Mesenteric fat pad (tissue), 1 donor: ENCODE results near the gene SCARB1. TPM values are rescaled to one million over a fixed set of nuclear protein-coding genes. Genes with fewer than 3 reads are reported as not detected.

Source experiments
- DNase-seq: peaks from one replicate; pipeline ENCODE4 v3.0.0-alpha.2; 2020; ENCODE audit warnings: low spot score
- total RNA-seq: library from RNA; stranded (reverse); fragmentation: NEBNext Ultra II Directional; extraction: Animal tissue kit (Norgen Biotek cat#: 25700); gene quantifications from one replicate; pipeline ENCODE4 v1.2.1, GENCODE V29; 2021
- donor health status: DM: yes; HTN: yes; CAD: no.

The SCARB1 gene
- total RNA-seq, 1 donor from 2014 or later: 135 TPM

DNA sequence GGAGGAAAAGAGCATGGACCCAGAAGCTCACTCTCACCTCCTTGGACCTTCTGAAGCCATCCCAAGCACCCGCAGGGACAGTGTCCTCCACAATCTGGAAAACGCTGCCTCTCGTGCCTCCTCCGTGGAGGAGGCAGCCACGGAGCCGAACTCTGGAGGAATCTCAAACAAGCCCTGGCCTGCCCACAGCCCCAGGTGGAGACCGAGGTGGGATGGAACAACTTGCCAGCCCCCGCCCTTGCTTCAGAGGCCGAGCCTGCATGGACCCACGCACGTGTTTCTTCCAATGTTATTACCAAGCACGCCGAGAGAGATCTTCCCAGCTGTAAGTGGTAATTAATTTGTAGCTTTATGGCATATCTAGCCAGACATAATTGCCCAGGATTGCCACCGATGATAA, 61.3 kb downstream of the SCARB1 start:
- no peak for DNase-seq

DNA sequence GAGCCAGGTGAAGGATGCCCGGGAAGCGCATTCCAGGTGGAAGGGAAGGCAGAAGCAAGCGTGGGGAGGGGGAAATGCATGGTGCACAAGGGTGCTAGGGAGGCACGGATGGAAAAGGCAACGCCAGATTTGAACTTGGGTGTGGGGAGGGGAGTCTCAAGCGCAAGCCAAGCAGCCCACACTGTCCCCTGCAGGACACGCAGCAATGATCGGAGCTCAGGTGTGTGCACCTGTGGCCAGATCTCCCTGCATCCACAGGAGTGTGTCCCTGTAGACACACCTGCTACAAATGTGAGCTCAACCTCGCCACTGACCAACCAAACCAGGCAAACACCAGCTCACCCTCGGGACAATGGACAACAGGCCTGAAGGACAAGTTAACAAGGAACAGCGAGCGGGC, 63.2 kb downstream of the SCARB1 start:
- DNase-seq: no peak

DNA sequence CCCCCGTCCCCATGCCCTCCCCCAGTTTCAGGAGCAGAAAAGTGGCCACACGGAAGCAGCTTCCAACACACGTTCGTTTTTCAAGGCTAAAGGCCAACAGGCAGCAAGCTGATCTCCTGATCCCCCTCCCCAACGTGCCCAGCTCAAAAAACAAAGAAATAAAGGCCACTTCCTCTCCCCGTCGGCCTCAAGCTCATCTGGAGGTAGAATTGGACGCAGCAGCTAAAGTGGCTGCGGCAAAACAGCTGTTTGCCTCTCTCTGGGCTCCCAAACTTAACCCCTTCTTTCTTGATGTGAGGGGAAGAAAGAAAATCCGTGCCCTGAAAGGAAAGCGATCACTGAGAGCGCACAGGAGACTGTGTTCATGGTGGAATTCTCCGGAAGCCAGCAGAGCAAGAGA, 66.3 kb downstream of the SCARB1 start:
- no peak for DNase-seq

DNA sequence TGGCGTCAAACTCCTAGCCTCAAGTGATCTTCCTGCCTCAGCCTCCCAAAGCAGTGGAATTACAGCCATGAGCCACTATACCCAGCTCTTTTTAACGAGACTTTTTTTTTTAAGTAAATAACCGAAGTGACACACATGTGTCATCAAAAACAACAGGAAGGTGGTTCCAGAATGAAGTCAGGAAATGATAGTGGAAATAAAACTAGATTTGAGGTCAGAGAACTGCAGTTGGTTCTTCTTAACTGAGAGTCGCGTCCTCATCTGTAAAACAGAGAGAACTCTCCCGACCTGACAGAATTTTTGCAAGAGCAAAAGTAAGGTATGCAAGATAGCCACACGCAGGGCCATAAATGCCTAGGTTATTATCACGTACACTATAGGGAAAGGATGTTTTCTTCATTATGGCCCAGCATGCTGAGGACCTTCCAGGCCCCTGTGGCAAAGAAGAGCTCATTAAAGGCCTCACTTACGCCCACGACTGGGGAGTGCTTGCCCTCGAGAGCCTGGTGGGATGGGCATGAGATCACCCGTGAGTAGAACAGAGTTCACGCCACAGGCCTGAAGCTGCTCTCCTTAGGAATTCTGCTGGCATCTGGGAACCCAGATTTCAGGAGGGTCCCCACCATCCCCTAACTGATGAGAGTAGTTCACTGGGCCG, 67.2 kb downstream of the SCARB1 start:
- no peak for DNase-seq

DNA sequence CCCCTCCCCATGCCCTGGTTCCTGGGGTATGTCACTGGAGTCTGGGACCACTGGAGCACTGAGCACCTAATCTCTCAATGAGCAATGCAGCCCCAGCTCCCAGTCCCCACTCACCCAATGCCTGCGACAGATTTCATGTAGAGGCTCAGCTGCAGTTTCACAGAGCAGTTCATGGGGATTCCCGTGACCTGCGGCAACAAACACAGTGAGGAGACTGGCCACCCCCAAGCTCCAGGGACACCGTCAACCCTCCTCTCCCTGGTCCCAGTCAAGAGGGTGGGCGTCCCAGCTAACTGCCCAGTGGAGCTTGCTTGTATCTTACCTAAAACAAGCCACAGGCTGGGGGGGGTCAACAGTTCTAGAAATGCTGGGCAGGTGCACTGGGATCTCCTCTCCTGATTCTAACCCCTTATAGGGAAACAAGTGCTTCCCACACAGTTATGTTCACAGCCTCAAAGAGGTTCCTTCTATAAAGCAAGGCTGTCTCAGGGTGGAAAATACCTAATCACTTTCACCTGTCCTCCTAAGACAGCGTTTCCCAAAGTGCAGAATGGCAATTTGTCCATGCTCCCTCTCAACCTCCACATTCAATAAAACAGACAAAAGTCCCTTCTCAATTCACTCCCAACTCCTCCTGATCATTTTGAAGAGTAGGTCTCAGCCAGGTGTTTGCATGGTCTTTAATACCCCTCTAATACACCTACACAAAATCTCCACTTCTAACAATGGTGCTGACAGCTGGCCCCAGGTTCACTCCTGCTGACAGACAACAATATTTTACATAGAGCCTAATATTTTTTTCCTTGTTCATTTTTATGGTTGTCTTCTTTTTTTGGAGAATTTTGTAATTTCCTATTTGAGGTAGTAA, 68.3 kb downstream of the SCARB1 start:
- no peak for DNase-seq

DNA sequence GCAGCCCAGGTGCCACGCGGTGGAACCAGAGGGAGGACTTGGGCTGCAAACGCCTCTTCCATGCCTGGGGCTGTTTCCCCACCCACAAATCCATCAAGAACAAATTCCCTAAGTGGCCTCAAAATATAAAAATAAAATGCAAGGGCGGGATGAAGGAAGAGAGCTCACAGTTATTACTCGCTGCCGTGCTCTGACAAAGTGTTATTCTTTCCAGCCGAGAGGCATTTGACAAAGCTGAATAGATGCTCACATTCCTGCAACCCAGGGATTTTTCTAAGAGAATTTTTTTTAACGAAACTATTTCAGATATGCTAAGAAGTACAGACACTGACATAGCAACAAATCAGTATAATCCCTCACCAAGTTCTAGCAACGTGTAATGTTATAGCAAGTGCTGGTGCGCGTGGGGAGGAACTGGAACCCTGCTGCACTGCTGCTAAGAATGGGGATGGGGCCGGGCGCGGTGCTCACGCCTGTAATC, 70.7 kb downstream of the SCARB1 start:
- no peak for DNase-seq

DNA sequence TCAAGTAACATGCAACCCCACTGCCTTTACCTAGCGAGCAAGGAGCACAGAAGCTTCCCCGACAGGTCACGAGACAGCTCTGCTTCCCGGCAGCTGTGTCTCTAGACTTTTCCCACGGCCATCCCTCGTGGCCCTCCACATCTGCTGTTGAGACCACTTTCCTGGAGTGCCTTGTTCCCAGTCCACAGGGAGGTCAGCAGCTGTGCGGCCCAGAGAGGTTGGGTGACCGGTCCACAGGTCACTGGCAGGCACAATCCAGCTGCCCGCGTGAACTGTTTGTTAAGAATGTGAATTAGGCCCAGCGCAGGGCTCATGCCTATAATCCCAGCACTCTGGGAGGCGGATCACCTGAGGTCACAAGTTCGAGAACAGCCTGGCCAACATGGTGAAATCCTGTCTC, 71.5 kb downstream of the SCARB1 start:
- no peak for DNase-seq

DNA sequence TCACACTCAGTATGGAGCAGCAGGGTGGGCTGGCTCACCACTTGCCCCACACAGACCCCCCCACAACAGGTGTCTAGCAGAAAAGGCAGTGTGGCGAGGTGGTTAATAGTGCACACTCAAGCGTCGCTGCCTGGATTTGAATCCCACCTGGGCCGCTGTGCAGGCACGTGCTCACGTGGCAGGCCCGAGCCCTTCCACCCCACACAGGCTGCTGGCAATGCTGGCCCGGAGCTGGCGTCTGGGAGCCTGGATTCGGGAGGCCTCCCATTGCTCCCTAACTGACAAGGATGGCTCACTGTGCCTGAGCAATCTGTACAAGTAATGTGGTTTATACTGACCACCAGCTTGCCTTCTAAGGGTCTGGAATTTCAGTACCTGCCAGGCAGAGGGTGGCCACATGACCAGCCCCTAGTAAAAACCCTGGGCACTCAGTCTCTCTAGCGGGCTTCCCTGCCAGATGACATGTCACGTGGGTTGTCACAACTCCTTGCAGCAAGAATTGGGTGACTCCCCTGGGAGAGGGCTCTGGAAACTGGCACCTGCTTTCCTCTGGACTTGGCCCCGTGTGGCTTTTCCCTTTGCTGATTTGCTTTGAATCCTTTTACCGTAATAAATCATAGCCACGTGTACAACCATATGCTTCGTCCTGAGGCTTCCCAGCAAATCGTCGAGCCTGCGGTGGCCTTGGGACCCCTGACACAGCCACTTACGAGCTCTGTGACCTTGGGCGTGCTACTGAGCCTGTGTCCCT, 72.8 kb downstream of the SCARB1 start:
- DNase-seq: no peak

DNA sequence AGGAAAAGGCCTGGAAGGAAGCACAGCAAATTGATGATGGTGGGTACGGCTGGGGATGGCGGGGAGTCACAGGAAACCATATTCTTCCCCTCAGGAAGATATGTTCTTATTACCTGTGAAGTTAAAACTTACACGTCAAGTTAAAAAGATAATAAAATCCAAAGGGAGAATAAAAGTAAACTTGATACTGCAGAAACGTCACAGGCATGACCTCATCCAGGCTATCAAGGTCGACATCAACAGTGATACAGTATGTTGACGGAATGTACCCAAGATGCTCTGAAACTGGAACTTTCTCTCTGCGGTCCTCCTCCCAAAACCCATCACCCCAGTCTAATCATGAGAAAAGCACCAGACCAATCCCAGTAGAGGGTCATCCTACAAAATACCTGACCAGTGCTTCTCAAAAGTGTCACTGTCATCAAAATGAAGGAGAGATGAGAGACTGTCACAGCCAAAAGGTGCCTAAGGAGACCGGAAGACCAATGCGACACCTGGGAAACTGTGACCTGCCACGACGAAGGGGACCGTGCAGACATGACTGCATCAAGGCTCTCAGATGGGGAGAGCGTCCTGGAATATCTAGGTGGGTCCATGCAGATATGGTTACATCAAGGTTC, 74.6 kb downstream of the SCARB1 start:
- DNase-seq: no peak

DNA sequence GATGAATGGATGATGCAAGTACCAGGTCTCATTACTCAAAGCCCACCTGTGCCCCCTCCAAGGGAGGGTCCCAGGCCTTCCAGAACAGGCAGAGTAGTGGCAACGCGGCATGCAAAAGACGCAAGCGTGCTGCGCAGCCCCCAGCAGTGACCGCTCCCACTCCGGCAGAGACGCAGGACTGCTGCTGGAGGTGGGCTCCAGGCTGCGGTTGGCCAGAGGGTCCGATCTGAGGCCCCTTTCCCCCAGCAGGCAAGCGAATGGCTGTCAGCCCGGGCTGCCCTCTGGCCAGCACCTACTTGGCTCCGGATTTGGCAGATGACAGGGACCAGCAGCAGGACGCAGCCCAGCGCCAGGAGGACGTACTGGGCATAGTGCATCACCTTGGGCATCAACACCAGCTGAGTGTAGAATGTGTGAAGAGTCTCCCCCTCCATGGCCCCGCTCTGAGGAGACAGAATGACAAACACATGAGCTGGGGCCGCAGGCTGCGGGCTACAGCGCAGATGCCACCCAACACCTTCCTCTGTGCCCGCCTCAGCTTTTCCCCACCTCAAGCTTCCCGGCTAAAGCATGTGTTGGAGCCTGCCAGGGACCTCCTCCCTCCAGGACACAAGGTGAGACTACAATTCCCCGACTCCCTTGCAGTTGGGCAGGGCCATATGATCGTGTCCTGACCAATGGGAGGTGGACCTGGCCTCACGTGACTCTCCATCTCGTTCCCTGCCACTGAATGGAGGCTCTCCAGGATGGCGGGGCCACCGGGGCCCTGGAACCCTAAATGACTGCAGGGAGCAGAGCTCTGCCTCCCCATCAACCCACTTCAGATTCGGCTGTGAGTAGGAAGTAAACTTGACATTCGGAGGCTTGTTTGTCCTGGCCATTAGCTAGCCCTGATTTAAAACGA, 77.4 kb downstream of the SCARB1 start:
- no peak for DNase-seq

DNA sequence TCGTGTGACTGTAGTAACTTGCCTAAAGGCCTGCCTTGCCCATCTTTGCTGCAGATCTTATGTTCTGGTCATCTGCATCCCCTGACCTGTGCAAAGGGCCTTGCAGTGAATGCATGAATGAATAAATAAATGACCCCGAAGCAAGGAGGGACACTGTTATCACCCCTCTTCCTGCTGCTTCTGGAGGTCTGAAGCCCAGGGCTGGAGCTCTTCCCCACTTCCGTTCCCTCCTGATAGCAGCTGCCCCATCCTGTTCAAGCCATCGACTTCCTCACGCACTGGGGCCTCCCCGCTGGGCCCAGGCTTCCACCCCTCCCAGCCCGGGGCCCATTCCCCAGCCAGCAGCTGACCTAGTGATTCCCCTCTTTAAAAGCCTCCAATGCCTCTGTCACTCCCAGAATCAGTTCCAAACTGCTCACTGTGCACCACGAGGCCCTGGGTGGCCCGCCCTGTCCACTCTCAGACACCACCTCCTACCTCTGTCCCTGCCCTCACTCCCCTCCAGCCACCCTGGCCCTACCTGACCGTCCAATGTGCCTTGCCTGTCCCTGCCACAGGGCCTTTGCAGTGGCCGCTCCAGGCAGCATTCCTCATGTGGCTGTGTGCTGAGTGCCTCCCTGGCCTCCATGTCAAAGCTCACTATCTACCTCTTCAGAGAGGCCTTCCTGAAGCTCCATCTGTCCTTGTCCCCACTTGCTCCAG, 78.6 kb downstream of the SCARB1 start:
- no peak for DNase-seq

DNA sequence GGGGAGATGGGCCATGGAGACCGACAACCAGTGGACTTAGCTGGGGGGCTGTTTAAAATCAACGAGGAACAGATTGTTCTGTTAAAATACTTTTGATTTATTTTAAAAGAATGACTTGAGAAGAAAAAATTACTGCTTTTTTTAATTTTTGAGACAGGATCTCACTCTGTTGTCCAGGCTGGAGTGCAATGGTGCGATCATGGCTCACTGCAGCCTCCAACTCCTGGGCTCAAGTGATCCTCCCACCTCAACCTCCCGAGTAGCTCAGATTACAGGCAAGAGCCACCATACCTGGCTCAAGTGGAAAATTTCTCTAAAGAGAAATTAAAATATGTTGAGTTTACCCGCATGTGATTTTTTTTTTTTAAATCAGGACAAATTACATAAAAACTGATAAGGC, 80.6 kb downstream of the SCARB1 start:
- DNase-seq: no peak

DNA sequence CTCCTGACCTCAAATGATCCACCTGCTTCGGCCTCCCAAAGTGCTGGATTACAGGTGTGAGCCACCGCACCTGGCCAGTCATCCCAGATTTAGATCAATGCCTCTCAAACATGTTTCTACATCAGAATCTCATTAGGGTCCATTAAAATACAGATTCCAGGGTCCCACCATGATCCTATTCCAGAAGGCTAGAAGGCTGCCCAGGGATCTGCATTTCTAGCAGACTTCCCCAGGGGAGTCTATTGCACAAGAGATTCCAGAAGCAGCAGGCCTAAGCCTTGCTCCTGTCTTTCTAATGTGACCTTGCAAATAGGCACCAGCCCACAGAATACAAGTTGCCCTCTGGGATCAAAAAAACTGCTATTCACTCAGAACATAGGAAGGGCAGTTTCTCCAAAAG, 81.5 kb downstream of the SCARB1 start:
- DNase-seq: no peak

DNA sequence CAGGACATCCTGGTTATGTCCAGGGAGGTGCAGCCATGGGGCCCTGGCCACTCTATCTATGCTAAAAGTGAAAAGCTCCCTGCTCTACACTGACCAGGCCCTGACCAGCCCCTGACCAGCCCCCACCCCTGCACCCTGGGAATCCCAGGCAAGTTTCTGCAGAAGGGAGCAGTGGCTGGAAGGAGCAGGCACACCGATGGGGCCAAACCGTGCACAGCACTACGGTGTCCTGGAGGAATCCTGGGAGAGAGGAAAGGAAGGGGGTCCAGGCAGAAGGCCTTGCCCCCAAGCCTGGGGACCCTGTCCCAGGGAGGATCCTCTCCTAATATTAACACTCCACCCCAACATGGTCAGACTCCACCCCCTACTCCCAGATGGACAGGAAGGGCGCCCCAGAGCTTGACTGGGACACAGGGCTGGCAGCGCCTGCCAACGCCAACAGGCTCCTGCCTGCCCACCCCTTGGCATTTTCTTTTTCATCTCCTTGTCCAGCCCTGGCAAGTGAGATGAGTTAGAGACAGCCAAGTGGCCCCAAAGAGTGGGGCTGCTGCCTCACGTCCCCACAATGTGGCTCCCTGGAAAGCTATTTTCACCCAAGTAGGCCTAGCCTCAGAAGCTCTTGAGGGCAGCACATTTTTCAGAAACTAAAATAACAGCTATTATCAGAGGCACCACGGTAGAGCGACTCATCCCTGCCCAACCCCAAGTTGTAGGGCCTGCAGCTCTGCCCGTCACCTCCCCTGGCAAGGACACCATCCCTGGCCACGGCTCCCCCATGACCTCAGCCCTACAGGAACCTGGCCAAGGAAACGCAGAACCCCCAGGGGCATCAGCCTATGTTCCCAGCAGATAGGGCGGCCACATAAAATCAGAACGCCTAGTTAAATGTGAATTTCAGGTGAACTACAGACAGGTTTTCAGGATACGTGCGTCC, 82.6 kb downstream of the SCARB1 start:
- no peak for DNase-seq

DNA sequence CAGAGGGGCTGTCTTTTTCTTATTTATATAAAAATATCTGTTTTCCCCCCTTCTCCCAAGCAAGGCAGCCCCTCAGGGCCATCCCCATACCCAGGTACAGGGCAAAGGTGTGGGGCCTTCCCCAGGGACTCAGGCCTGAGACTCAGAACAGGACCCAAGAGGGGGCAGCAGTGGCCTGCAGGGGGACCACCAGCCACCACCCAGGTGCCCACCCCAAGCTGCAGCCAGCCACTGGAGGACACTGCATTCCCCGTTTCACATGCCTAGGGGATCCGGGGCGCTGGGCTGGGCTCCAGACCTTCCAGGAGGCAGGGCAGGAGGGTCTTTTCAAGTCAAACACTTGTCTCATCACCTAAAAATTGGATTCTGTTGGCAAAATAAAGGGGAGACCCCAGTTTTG, 83.3 kb downstream of the SCARB1 start:
- no peak for DNase-seq

DNA sequence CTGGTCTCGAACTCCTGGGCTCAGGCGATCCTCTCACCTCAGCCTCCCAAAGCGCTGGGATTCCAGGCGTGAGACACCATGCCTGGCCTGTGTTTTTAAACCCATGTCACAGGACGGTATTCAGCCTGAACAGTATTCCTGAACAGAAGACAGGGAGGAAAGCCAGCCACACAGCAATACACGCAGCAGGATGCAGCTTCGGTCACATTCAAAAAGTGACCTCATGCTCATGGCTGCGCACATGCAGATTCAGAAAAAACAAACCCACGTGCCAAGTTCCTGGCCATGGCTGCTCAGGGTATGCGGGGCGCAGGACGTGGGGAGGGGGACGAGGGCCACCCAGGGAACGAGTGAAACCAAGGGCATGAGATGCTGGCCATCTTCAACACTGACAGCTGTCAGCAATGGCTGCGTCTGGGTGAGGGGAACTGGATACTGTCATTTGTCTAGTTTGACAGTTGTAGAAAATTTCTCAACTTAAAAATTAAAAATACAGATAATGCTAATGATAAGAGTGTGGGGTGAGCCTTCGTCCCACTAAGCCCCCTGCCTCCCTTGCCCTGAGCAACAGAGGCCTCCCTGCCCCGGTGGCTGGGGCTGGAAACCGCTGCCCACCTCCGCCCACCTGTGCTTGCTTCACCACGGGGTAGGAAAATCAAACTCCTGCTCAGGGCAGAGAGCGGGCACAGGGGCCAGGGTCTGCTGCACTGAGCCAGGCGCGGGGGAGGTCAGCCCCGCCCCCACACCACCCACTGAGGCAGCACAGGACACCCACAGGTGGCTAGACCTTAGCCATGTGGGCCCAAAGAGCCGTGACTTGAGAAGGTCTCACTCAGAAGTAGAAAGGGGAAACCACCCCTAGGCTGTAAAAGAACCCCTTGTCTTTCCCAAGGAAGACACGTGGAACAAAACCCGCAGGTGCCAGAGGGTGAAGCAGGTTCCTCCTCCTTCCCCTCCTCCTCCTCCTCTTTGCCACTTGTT, 84.2 kb downstream of the SCARB1 start:
- DNase-seq: no peak

DNA sequence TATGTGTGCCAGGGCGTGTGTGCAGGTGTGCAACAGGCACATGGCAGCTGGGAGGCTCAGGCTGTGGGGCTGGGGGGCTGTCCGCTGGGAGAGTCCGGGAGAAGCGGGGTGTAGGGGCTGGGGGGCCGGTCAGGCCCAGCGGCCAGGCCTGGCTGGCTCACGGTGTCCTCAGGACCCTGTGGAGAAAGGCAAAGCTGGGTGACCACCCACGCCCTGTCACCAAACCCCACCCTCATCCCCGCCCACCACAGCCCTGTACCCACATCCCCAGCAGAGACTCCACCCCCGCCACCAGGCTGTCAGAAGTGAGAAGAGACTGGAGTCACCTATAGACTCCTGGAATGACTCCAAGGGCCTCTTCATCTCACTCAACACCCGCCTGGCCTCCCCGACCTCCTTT, 85.3 kb downstream of the SCARB1 start:
- DNase-seq: no peak
